ACC112 (cell line): Measurements from ENCODE around the gene ITFG1.
A peak's percentile ranks its signal among the peaks of the same experiment; 100 is the strongest.

Experiments used
- H2AFZ ChIP-seq: fragments of 200-600 bp; sonication (generic); one replicate; pipeline ENCODE4 v1.6.0; 2017; ENCODE audit warnings: antibody characterized with exemption, low read length; ENCODE audit not compliant: unreplicated experiment
- H3K27ac ChIP-seq: fragments of 200-600 bp; sonication (generic); 2 replicates; pipeline ENCODE4 v1.5.1; 2014; ENCODE audit warnings: low read depth, mild to moderate bottlenecking, antibody characterized with exemption, low read length, moderate library complexity
- H3K27me3 ChIP-seq: fragments of 200-600 bp; sonication (generic); 2 replicates; pipeline ENCODE4 v1.6.1; 2014; ENCODE audit warnings: mild to moderate bottlenecking, antibody characterized with exemption, low read length, moderate library complexity, mixed read lengths; ENCODE audit not compliant: insufficient read depth
- H3K36me3 ChIP-seq: fragments of 200-600 bp; sonication (generic); 2 replicates; pipeline ENCODE4 v1.6.1; 2016; ENCODE audit warnings: mild to moderate bottlenecking, antibody characterized with exemption, low read length, moderate library complexity, mixed read lengths; ENCODE audit not compliant: insufficient read depth
- H3K4me1 ChIP-seq: fragments of 200-600 bp; sonication (generic); one replicate; pipeline ENCODE4 v1.6.1; 2016; ENCODE audit warnings: low read length, mixed read lengths; ENCODE audit not compliant: insufficient read depth, unreplicated experiment, control insufficient read depth
- H3K4me3 ChIP-seq: fragments of 200-600 bp; sonication (generic); 2 replicates; pipeline ENCODE4 v1.5.1; 2014; ENCODE audit warnings: mild to moderate bottlenecking, low read depth, low read length
- H3K79me2 ChIP-seq: fragments of 200-600 bp; sonication (generic); one replicate; pipeline ENCODE4 v1.6.0; 2016; ENCODE audit warnings: low read length; ENCODE audit not compliant: control insufficient read depth, unreplicated experiment, insufficient read depth

The ITFG1 gene

DNA sequence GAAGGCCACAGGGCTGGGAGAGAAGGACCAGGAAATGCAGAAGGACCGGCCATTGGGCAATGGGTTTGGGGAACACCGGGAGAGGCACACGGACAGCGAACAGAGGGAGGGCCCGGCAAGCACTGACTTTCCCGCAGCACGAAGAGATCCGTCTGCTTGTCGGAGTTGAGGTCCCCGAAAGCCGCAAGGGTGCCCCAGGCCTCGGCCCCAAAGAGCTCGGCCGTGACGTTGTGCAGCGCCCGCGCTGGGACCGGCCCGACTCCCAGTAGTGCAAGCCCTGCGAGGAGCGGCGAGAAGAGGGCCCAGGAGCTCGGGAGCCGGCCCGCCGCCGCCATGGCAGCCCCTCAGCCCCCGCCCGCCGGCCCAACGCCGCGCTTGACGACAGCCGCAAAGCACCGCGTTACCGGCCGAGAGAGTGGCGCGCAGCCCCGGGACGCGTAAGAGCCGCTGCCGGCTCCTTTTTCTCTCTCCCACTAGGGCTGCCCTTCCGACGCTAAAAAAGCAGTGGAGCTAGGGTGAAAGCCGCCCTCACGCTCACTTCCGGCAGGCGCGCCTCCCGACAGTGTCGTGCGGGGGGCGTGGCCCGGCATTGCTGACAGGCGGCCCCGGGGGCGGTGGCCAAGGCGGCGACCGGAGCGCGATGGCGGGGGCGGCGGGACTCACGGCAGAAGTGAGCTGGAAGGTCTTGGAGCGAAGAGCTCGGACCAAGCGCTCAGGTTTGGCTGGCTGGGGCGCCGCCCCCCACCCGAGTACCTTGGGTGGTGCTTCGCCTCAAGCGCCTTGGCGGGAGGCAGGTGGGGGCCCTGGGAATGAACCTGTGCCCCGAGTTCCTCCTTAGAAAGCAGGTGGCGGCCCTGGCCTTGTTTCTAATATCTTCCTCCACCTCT is at the start of gene ITFG1, which contains the start of gene PHKB:
ITFG1 (minus strand) TSS at position 353 of the 887 bp plus-strand sequence; CDS start at position 335, 18 bp downstream.
PHKB (plus strand) TSS at position 621 of the 887 bp plus-strand sequence; CDS start at position 641, 20 bp downstream.
- Histone ChIP-seq H3K36me3 (0 out of 2 replicates have a peak, but pooled peaks cover 4% of the 10 kb centered on the region), H3K79me2 (peaks cover 49% of the 10 kb centered on the region), H3K4me3 (peak within 1 kb of the TSS; percentile 93), H3K27me3 (no peaks in the 10 kb centered on the region), H2AFZ (peak within 1 kb of the TSS; percentile 95), H3K4me1 (peaks cover 36% of the 10 kb centered on the region), H3K27ac (peak within 1 kb of the TSS; percentile 96)

DNA sequence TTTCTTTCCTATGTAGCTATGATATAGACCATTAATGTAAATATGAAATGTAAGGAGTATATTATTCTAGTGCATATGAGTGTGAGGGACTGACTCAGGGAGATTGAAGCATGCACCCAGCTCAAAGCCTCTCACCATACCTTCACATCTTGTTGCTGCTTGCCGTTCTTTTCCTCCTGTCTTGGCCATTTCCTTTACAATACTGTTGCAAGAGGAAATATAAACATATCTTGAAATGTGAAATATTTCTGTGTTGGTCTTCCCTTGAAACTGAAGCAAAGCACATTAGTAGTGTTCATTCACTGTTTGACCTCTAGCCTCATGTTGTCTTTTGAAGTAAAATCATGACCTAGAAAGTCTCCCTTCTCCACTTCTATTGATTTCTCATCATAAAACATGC is 46.8 kb upstream of the ITFG1 start:
- H3K36me3 ChIP-seq = peaks cover 7% of the 10 kb centered on the region

DNA sequence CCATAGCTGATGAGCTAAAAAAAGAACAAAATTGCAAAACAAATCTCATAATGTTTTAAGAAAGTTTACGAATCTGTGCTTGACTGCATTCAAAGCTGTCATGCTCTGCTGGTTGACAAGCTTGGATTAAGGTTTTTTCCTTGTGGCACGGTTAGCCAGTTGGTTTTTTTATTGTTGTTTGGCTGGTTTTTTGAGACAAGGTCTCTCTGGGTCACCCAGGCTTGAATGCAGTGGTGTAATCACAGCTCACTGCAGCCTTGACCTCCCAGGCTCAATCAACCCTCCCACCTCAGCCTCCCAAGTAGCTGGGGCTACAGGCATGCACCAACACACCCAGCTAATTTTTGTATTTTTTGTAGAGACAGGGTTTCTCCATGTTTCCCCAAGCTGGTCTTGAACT is 45.9 kb upstream of the ITFG1 start:
- no peak overlapping the region for H3K4me3 ChIP-seq
- peaks cover 3% of the 10 kb centered on the region; the same call in 1 of the 2 replicates for H3K36me3 ChIP-seq
- no peaks in the 10 kb centered on the region for H3K79me2 ChIP-seq
- H2AFZ ChIP-seq = no peak overlapping the region
- no peaks in the 10 kb centered on the region for H3K4me1 ChIP-seq
- H3K27ac ChIP-seq = no peak overlapping the region
- no peaks in the 10 kb centered on the region for H3K27me3 ChIP-seq

More for the DNA sequence above, 46.8 kb upstream of the ITFG1 start:
- Histone ChIP-seq H3K27me3 (no peaks in the 10 kb centered on the region), H3K27ac (no peak overlapping the region), H3K4me1 (no peaks in the 10 kb centered on the region), H3K79me2 (no peaks in the 10 kb centered on the region), H2AFZ (no peak overlapping the region), H3K4me3 (no peak overlapping the region)

DNA sequence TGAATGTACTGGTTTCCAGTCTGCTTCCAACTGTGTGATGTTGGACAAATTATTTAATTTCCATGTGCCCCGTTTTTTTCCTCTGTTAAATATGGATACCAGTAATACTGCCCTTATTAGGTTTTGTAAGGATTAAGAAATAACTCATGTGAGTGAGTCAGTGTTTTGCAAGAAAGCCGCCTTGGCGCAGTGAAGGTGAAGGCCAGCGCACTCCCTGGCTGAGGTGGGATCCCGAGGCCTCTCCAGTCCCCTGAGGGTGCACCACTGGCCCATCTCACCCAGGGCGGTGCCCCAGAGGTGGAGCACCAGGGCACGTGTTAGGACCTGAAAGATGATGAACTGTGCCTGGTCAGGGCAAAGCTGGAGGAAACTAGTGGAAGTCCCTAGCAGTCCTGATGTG is 43.7 kb upstream of the ITFG1 start:
- Histone ChIP-seq H3K36me3 (peaks cover 6% of the 10 kb centered on the region; the same call in 1 of the 2 replicates), H3K27me3 (no peaks in the 10 kb centered on the region), H2AFZ (no peak overlapping the region), H3K79me2 (no peaks in the 10 kb centered on the region), H3K4me3 (no peak overlapping the region), H3K4me1 (no peaks in the 10 kb centered on the region), H3K27ac (no peak overlapping the region)

- no peaks in the 10 kb centered on the region for H3K27me3 ChIP-seq
- H3K79me2 ChIP-seq = no peaks in the 10 kb centered on the region
- H3K36me3 ChIP-seq = peaks cover 6% of the 10 kb centered on the region; the same call in 1 of the 2 replicates
- no peak overlapping the region for H2AFZ ChIP-seq
- H3K4me1 ChIP-seq = no peaks in the 10 kb centered on the region
- H3K4me3 ChIP-seq = no peak overlapping the region
- no peak overlapping the region for H3K27ac ChIP-seq
Measured at GRCh38 chr16:47503936-47504335, 43.1 kb upstream of the ITFG1 start.

- no peak overlapping the region for H3K27ac ChIP-seq
- H3K4me3 ChIP-seq = no peak overlapping the region
- peaks cover 6% of the 10 kb centered on the region for H3K79me2 ChIP-seq
- H3K4me1 ChIP-seq = no peaks in the 10 kb centered on the region
- peaks cover 6% of the 10 kb centered on the region; the same call in 1 of the 2 replicates for H3K36me3 ChIP-seq
- no peaks in the 10 kb centered on the region for H3K27me3 ChIP-seq
- H2AFZ ChIP-seq = no peak overlapping the region
Measured at GRCh38 chr16:47499700-47500264, 38.9 kb upstream of the ITFG1 start.

DNA sequence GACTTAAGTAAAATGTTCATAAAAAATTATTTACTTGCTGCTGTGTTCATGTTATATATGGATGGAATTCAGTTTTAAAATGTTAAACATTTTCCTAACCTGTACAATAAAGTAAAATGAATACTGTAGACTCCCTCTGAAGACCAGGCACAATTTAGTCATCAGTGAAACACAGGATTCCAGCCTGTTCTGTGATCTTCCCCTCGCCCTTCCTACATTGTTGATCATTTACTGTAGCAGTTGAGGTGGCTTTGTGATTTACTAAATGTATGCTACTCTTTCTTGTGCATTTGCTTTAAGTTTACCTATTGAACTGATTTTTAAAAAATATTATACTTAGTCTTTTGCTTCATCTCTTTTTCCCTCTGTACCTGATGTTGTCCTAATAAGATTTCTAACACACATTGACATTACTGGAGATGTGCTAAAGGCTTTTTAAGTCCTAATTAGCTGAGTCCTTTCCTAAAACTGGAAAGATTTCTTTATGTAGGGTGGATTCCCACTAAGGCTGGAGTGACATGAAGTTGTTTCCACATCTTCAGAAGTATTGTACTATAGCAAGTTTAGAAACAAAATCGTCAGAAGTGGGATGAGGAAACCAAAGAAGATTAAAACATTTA is 38.3 kb upstream of the ITFG1 start:
- peaks cover 6% of the 10 kb centered on the region; the same call in 1 of the 2 replicates for H3K36me3 ChIP-seq
- H3K4me3 ChIP-seq = no peak overlapping the region
- no peak overlapping the region for H3K27ac ChIP-seq
- H3K4me1 ChIP-seq = no peaks in the 10 kb centered on the region
- H3K79me2 ChIP-seq = peaks cover 9% of the 10 kb centered on the region
- H2AFZ ChIP-seq = no peak overlapping the region
- H3K27me3 ChIP-seq = no peaks in the 10 kb centered on the region

- H3K79me2 ChIP-seq = peaks cover 14% of the 10 kb centered on the region
- H3K4me1 ChIP-seq = peaks cover 8% of the 10 kb centered on the region
Measured at GRCh38 chr16:47493381-47494337, 32.8 kb upstream of the ITFG1 start.

GRCh38 chr16:47492428-47493377 is 31.8 kb upstream of the ITFG1 start:
- Histone ChIP-seq H3K4me3 (no peak overlapping the region; the same call in 1 of the 2 replicates), H3K4me1 (peaks cover 8% of the 10 kb centered on the region), H3K79me2 (peaks cover 14% of the 10 kb centered on the region), H3K27ac (no peak overlapping the region), H3K27me3 (no peaks in the 10 kb centered on the region), H2AFZ (no peak overlapping the region), H3K36me3 (peaks cover 28% of the 10 kb centered on the region)

More at GRCh38 chr16:47493381-47494337, 32.8 kb upstream of the ITFG1 start:
- Histone ChIP-seq H3K27me3 (no peaks in the 10 kb centered on the region), H2AFZ (no peak overlapping the region), H3K36me3 (peaks cover 21% of the 10 kb centered on the region), H3K27ac (no peak overlapping the region), H3K4me3 (no peak overlapping the region; the same call in 1 of the 2 replicates)
